K562 (cell line): ENCODE results near the gene RPL22. TPM values are rescaled to one million over a fixed set of nuclear protein-coding genes. Genes with fewer than 3 reads are reported as not detected.

ENCODE experiments used
- FOS ChIP-seq: IDR thresholded peaks from 3 replicates; pipeline ENCODE4 v1.6.1; 2011; ENCODE audit not compliant: insufficient read length; ENCODE audit errors: extremely low read depth
- FOXK2 ChIP-seq, 2 experiments: fragments of 450-650 bp; IDR thresholded peaks in 1 of 2; conservative IDR thresholded peaks in 1 of 2; 2 replicates each; pipeline ENCODE4 v1.6.1; 2016; ENCODE audit warnings: low read depth in 2 of 2, mild to moderate bottlenecking in 1 of 2
- HNRNPUL1 ChIP-seq: fragments of 200-400 bp; formaldehyde crosslinking; IDR thresholded peaks from 2 replicates; pipeline ENCODE4 v1.6.1; 2017; ENCODE audit warnings: low read length
- ILK ChIP-seq: fragments of 450-650 bp; IDR thresholded peaks from 2 replicates; pipeline ENCODE4 v1.6.1; 2016; ENCODE audit warnings: missing genetic modification characterization, low read depth, mild to moderate bottlenecking, missing compliant biosample characterization, moderate library complexity, borderline replicate concordance
- JUNB ChIP-seq: fragments of 450-650 bp; formaldehyde crosslinking; conservative IDR thresholded peaks from 2 replicates; pipeline ENCODE4 v1.4.0; 2020; ENCODE audit warnings: mild to moderate bottlenecking
- NFE2 ChIP-seq: IDR thresholded peaks from 2 replicates; pipeline ENCODE4 v1.6.1; 2014; ENCODE audit warnings: antibody characterized with exemption, low read depth
- PATZ1 ChIP-seq: fragments of 250-450 bp; sonication (Bioruptor Pico); IDR thresholded peaks from 2 replicates; pipeline ENCODE4 v1.5.0; 2020; ENCODE audit warnings: mild to moderate bottlenecking, borderline replicate concordance
- POLR2AphosphoS5 ChIP-seq: IDR thresholded peaks from 2 replicates; pipeline ENCODE4 v1.6.1; 2011; ENCODE audit warnings: mild to moderate bottlenecking, low read depth, low read length, moderate library complexity; ENCODE audit not compliant: control insufficient read depth, insufficient read depth
- PRDM10 ChIP-seq: fragments of 450-650 bp; IDR thresholded peaks from 2 replicates; pipeline ENCODE4 v1.6.1; 2018; ENCODE audit not compliant: partially characterized antibody
- SIN3A ChIP-seq, 2 experiments: fragments of 150-350 bp in 1 of 2; IDR thresholded peaks; 2 replicates each; pipeline ENCODE4 v1.6.1; 2011 to 2016; ENCODE audit warnings: borderline replicate concordance in 2 of 2, low read depth in 2 of 2, low read length in 2 of 2, mild to moderate bottlenecking in 2 of 2, moderate library complexity in 2 of 2; ENCODE audit not compliant: control insufficient read depth in 1 of 2
- SMARCA4 ChIP-seq: fragments of 450-650 bp; IDR thresholded peaks from 2 replicates; pipeline ENCODE4 v1.6.1; 2016
- TCFL5 ChIP-seq: fragments of 250-450 bp; sonication (Bioruptor Pico); conservative IDR thresholded peaks from 2 replicates; pipeline ENCODE4 v1.6.1; 2021; ENCODE audit warnings: mild to moderate bottlenecking, moderate library complexity, matching md5 sums
- XRCC5 ChIP-seq: fragments of 200-400 bp; formaldehyde crosslinking; IDR thresholded peaks from 2 replicates; pipeline ENCODE4 v1.6.1; 2017; ENCODE audit warnings: low read depth, mild to moderate bottlenecking, low read length
- ZNF224 ChIP-seq: sonication (generic); formaldehyde crosslinking; IDR thresholded peaks from 2 replicates; pipeline ENCODE4 v1.8.0; 2022; ENCODE audit warnings: mild to moderate bottlenecking, missing genetic modification reagents
- ZNF253 ChIP-seq: fragments of 250-450 bp; sonication (Bioruptor Pico); conservative IDR thresholded peaks from 2 replicates; pipeline ENCODE4 v1.6.1; 2021; ENCODE audit warnings: mild to moderate bottlenecking
- ZNF589 ChIP-seq: fragments of 200-800 bp; sonication (Bioruptor generic); IDR thresholded peaks from 2 replicates; pipeline ENCODE4 v1.6.1; 2016; ENCODE audit warnings: low read depth, missing genetic modification characterization, missing compliant biosample characterization
- polyA plus RNA-seq, 8 experiments: library from polyadenylated mRNA; depleted of rRNA in 4 of 8; stranded (reverse) in 5 of 8; unstranded in 3 of 8; fragments of >200 nt; fragmentation: Nextera tagmentation in 2 of 8; fragmentation: Illumina TruSeq in 1 of 8; extraction: Ambion mirVana in 2 of 8; extraction: Trizol in 1 of 8; gene quantifications; 2 replicates each; pipeline versions ENCODE4 v1.2.1 to v1.2.3, GENCODE V29; 2011 to 2014; ENCODE audit warnings: inconsistent platforms in 1 of 8, missing spikeins in 1 of 8
- total RNA-seq, 7 experiments: library from RNA; depleted of rRNA in 6 of 7; stranded (reverse); fragments of >200 nt in 6 of 7; fragmentation: Illumina TruSeq in 2 of 7; extraction: Trizol in 2 of 7; gene quantifications; 2 replicates each; pipeline versions ENCODE4 v1.2.1 to v1.2.3, GENCODE V29; 2011 to 2021; ENCODE audit warnings: low replicate concordance in 1 of 7
- TF ChIP-seq, protein P1 (sequence below), 2 experiments: IDR thresholded peaks; 2 replicates each; pipeline ENCODE4 v1.6.1; 2012; ENCODE audit warnings: improper control_type of control experiment in 2 of 2, low read depth in 2 of 2, low read length in 2 of 2, borderline replicate concordance in 1 of 2

The RPL22 gene
- total and polyA plus RNA-seq, 9 of the 15 experiments (the other 6 are each of a cell fraction or from before 2014, with no cell fraction given), result 467 to 1,165 (median 607) TPM

- TF ChIP-seq ZNF589 (no peak), PATZ1 (CRISPR knock-in tag) (0 out of 2 replicates have a peak, but pooled peaks have one; percentile 66), SMARCA4 (no peak; the same call in 1 of the 2 replicates), ZNF253 (CRISPR knock-in tag) (no peak), XRCC5 (peak; percentile 99), SIN3A (IDR thresholded peaks at IDR 0.05; ENCODE audit: borderline replicate concordance in 2 of 2, control insufficient read depth in 1 of 2, low read depth in 2 of 2, low read length in 2 of 2) (peak; percentile 66 to 93; a peak in 2 of 4 replicates), ZNF224 (CRISPR knock-in tag) (peak; percentile 79; the same call in 1 of the 2 replicates), FOS (no peak), JUNB (CRISPR knock-in tag) (no peak), TCFL5 (CRISPR knock-in tag) (no peak), NFE2 (no peak), FOXK2 (conservative IDR thresholded peaks at IDR 0.05 in 1 of 2, IDR thresholded peaks at IDR 0.05 in 1 of 2; ENCODE audit: low read depth in 2 of 2) (peak; percentile 87 to 99), ILK (tag) (no peak), PRDM10 (peak; percentile 100), POLR2AphosphoS5 (peak; percentile 94), HNRNPUL1 (no peak)
- TF ChIP-seq, protein P1, sequence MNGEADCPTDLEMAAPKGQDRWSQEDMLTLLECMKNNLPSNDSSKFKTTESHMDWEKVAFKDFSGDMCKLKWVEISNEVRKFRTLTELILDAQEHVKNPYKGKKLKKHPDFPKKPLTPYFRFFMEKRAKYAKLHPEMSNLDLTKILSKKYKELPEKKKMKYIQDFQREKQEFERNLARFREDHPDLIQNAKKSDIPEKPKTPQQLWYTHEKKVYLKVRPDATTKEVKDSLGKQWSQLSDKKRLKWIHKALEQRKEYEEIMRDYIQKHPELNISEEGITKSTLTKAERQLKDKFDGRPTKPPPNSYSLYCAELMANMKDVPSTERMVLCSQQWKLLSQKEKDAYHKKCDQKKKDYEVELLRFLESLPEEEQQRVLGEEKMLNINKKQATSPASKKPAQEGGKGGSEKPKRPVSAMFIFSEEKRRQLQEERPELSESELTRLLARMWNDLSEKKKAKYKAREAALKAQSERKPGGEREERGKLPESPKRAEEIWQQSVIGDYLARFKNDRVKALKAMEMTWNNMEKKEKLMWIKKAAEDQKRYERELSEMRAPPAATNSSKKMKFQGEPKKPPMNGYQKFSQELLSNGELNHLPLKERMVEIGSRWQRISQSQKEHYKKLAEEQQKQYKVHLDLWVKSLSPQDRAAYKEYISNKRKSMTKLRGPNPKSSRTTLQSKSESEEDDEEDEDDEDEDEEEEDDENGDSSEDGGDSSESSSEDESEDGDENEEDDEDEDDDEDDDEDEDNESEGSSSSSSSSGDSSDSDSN (IDR thresholded peaks at IDR 0.05; ENCODE audit: borderline replicate concordance in 1 of 2, low read depth in 2 of 2, low read length in 2 of 2), result peak; percentile 33 to 80; a peak in 1 of 4 replicates
Observed at GRCh38 chr1:6199298-6200187, at the start of gene RPL22 (continued).
